HepG2 (cell line): ENCODE results near the gene SFXN5. TPM values are rescaled to one million over a fixed set of nuclear protein-coding genes. Genes with fewer than 3 reads are reported as not detected.
A peak's percentile ranks its signal among the peaks of the same experiment; 100 is the strongest.

Experiments used
- ATAC-seq: fragments of 200-7000 bp; cut with Tn5 transposase; 3 replicates; pipeline ENCODE4 v1.9.1; 2020; ENCODE audit warnings: mild to moderate bottlenecking, moderate library complexity
- BruUV-seq: library from RNA; stranded (reverse); fragments of 400-500 nt; replicated peaks from 2 replicates; lab custom pipeline; 2021; lab: Mats Ljungman, UMichigan
- CTCF ChIA-PET: fragments of 300-600 bp; formaldehyde crosslinking; extraction: SDS; loops from one replicate; lab custom pipeline; 2021; ENCODE audit warnings: low total read pairs, inconsistent platforms, low intra/inter-chr PET ratio; lab: Yijun Ruan, JAX
- POLR2A ChIA-PET: fragments of 350-600 bp; sonication (Branson Sonifier 250); formaldehyde crosslinking; loops from one replicate; lab custom pipeline; 2020; ENCODE audit warnings: antibody characterized with exemption, inconsistent platforms; lab: Yijun Ruan, JAX
- DNase-seq: peaks from one replicate; pipeline ENCODE4 v3.0.0-alpha.2; 2015; ENCODE audit warnings: low spot score
- FAIRE-seq: peaks from 3 replicates; lab custom pipeline; 2011; peaks lifted over from hg19 to GRCh38; lab: Jason Lieb, UNC
- H2AFZ ChIP-seq: one replicate; pipeline ENCODE4 v1.6.1; 2011; ENCODE audit warnings: low read length, inconsistent platforms
- H3K27ac ChIP-seq: fragments of 300-600 bp; 3 replicates; pipeline ENCODE4 v1.8.0; 2011; ENCODE audit warnings: mixed run types, mild to moderate bottlenecking, mixed read lengths, low read length, inconsistent platforms; ENCODE audit not compliant: insufficient read depth; ENCODE audit errors: extremely low read length
- H3K27me3 ChIP-seq, 2 experiments: fragments of 200-600 bp in 1 of 2; 2 replicates in 1 of 2; 3 replicates in 1 of 2; pipeline versions ENCODE4 v1.6.0 to v1.8.0; 2011; ENCODE audit warnings: low read length in 2 of 2, mild to moderate bottlenecking in 2 of 2, moderate library complexity in 2 of 2, inconsistent platforms in 1 of 2; ENCODE audit not compliant: insufficient read depth in 2 of 2, control insufficient read depth in 1 of 2
- H3K36me3 ChIP-seq, 2 experiments: fragments of 200-600 bp in 1 of 2; replicated peaks in 1 of 2; 2 replicates in 1 of 2; 3 replicates in 1 of 2; pipeline versions ENCODE4 v1.5.1 to v1.8.0; 2011; ENCODE audit warnings: low read length in 2 of 2, inconsistent platforms in 1 of 2; ENCODE audit not compliant: insufficient read depth in 2 of 2, control insufficient read depth in 1 of 2
- H3K4me1 ChIP-seq: 2 replicates; pipeline ENCODE4 v1.5.1; 2012; ENCODE audit warnings: low read length, inconsistent platforms; ENCODE audit not compliant: insufficient read depth
- H3K4me2 ChIP-seq: 2 replicates; pipeline ENCODE4 v1.6.0; 2011; ENCODE audit warnings: low read depth, low read length, inconsistent platforms
- H3K4me3 ChIP-seq, 3 experiments: fragments of 200-600 bp in 1 of 3; sonication (generic), shearing (Covaris generic) in 1 of 3; replicated peaks in 1 of 3; 2 replicates each; pipeline ENCODE4 v1.5.1; 2011 to 2016; ENCODE audit warnings: low read length in 3 of 3, inconsistent platforms in 2 of 3, low read depth in 2 of 3, mild to moderate bottlenecking in 2 of 3, control low read depth in 1 of 3, mixed read lengths in 1 of 3; ENCODE audit not compliant: insufficient read depth in 1 of 3
- H3K79me2 ChIP-seq: one replicate; pipeline ENCODE4 v1.6.1; 2011; ENCODE audit warnings: low read length, inconsistent platforms; ENCODE audit not compliant: insufficient read depth
- H3K9ac ChIP-seq: 2 replicates; pipeline ENCODE4 v1.6.0; 2011; ENCODE audit warnings: mild to moderate bottlenecking, low read depth, low read length, inconsistent platforms; ENCODE audit not compliant: insufficient read depth
- H3K9me3 ChIP-seq: 2 replicates; pipeline ENCODE4 v1.5.1; 2012; ENCODE audit warnings: mild to moderate bottlenecking, low read length
- H4K20me1 ChIP-seq: 2 replicates; pipeline ENCODE4 v1.6.0; 2011; ENCODE audit warnings: inconsistent platforms, mild to moderate bottlenecking, low read length, moderate library complexity; ENCODE audit not compliant: insufficient read depth
- LCORL ChIP-seq, 2 experiments: fragments of 450-650 bp in 1 of 2; sonication (generic) in 1 of 2; formaldehyde crosslinking in 1 of 2; IDR thresholded peaks; 2 replicates each; pipeline versions ENCODE4 v1.5.0 to v1.6.1; 2017 to 2020; ENCODE audit warnings: antibody characterized with exemption in 1 of 2, missing genetic modification reagents in 1 of 2
- PITX1 ChIP-seq: sonication (generic); formaldehyde crosslinking; IDR thresholded peaks from 2 replicates; pipeline ENCODE4 v1.5.1; 2020; ENCODE audit warnings: mild to moderate bottlenecking, missing genetic modification reagents
- RAD21 ChIP-seq: fragments of 450-650 bp; formaldehyde crosslinking; IDR thresholded peaks from 2 replicates; pipeline ENCODE4 v1.5.0; 2020; ENCODE audit warnings: mild to moderate bottlenecking
- SMC3 ChIP-seq: IDR thresholded peaks from 2 replicates; pipeline ENCODE4 v1.6.1; 2011; ENCODE audit warnings: low read length, improper control_type of control experiment
- SP5 ChIP-seq: IDR thresholded peaks from 2 replicates; pipeline ENCODE4 v1.6.1; 2016; ENCODE audit warnings: low read depth, borderline replicate concordance
- SRY ChIP-seq: sonication (generic); formaldehyde crosslinking; IDR thresholded peaks from 2 replicates; pipeline ENCODE4 v1.8.0; 2022; ENCODE audit warnings: mild to moderate bottlenecking, missing genetic modification reagents
- TBX2 ChIP-seq: sonication (generic); formaldehyde crosslinking; IDR thresholded peaks from 2 replicates; pipeline ENCODE4 v1.5.0; 2020; ENCODE audit warnings: missing genetic modification reagents, mild to moderate bottlenecking, borderline replicate concordance
- ZNF484 ChIP-seq: sonication (generic); formaldehyde crosslinking; IDR thresholded peaks from 2 replicates; pipeline ENCODE4 v1.5.1; 2020; ENCODE audit warnings: mild to moderate bottlenecking, low read depth, missing genetic modification reagents, borderline replicate concordance
- ZNF687 ChIP-seq: sonication (generic); formaldehyde crosslinking; IDR thresholded peaks from 2 replicates; pipeline ENCODE4 v1.5.1; 2020; ENCODE audit warnings: mild to moderate bottlenecking, missing genetic modification reagents, moderate library complexity
- ZNF781 ChIP-seq: sonication (generic); formaldehyde crosslinking; IDR thresholded peaks from 2 replicates; pipeline ENCODE4 v1.5.1; 2020; ENCODE audit warnings: borderline replicate concordance, mild to moderate bottlenecking, missing genetic modification reagents; ENCODE audit errors: not compliant biosample characterization
- ZNF891 ChIP-seq: sonication (generic); formaldehyde crosslinking; IDR thresholded peaks from 2 replicates; pipeline ENCODE4 v1.5.0; 2020; ENCODE audit warnings: mild to moderate bottlenecking, missing genetic modification reagents
- WGBS: methylation state at CpG from one replicate; pipeline ENCODE4 v1.1.6; 2017; ENCODE audit warnings: low lambda C conversion rate; 5-methylcytosine and 5-hydroxymethylcytosine counted together
- in situ Hi-C: cut with HindIII; loops from 2 replicates; pipeline ENCODE4 v1.10.0; 2017; ENCODE audit warnings: low pct_unique_long_range_greater_than_20kb; ENCODE audit not compliant: extremely low pct_ligation_motif_present
- intact Hi-C: fragments of 100-400 bp; cut with micrococcal nuclease; formaldehyde crosslinking; loops from one replicate; pipeline ENCODE4 v1.10.0; 2022; ENCODE audit not compliant: unreplicated experiment
- polyA plus RNA-seq, 8 experiments: library from polyadenylated mRNA; depleted of rRNA in 3 of 8; stranded (reverse) in 7 of 8; unstranded in 1 of 8; fragments of >200 nt; fragmentation: Illumina TruSeq in 4 of 8; extraction: Trizol in 4 of 8; gene quantifications; 2 replicates each; pipeline versions ENCODE4 v1.2.1 to v1.2.3, GENCODE V29; 2011 to 2016; ENCODE audit warnings: low read depth in 4 of 8, missing spikeins in 1 of 8, mixed read lengths in 1 of 8; ENCODE audit not compliant: insufficient read depth in 1 of 8
- total RNA-seq, 5 experiments: library from RNA; depleted of rRNA; stranded (reverse); fragments of >200 nt; fragmentation: Illumina TruSeq; extraction: Trizol; gene quantifications; 2 replicates each; pipeline ENCODE4 v1.2.3, GENCODE V29; 2016; ENCODE audit warnings: low read depth in 1 of 5
- TF ChIP-seq, protein P1 (sequence below): sonication (generic); formaldehyde crosslinking; IDR thresholded peaks from 2 replicates; pipeline ENCODE4 v1.5.1; 2020; ENCODE audit warnings: missing genetic modification reagents, mild to moderate bottlenecking, borderline replicate concordance

SFXN5 gene
- total and polyA plus RNA-seq, 2 of the 13 experiments (the other 11 are each of a cell fraction or from before 2014, with no cell fraction given) = 34.9 to 37.4 TPM

GRCh38 chr2:72973566-72974435 lies 97.7 kb downstream of the SFXN5 start:
- no peak overlapping the region for H2AFZ ChIP-seq
- no peaks in the 10 kb centered on the region for H3K27me3 ChIP-seq
- no peaks in the 10 kb centered on the region for H3K4me1 ChIP-seq
- peak; percentile 96 for FAIRE-seq
- H3K9ac ChIP-seq = no peak overlapping the region
- BruUV-seq = no TSS peak
- ChIA-PET CTCF (interaction anchor here (0.8 to 2.3 kb wide), 3 partner anchors 81 to 203 kb away, joined by 3 to 22 read pairs (median 4); no protein-coding TSS in a partner anchor), POLR2A (interaction anchor here (0.8 to 1.2 kb wide), 3 partner anchors 10 to 86 kb away, joined by 3 to 4 read pairs (median 3); partner anchors contain the start of gene SPR)
- H3K4me2 ChIP-seq = no peak overlapping the region
- WGBS = 71% methylated on average over 11 of the region's 12 CpGs
- H3K4me3 ChIP-seq = no peak overlapping the region
- intact Hi-C loops (loop anchor here (1.0 kb wide), 1 partner anchor 80 kb away; no protein-coding TSS in a partner anchor), in situ Hi-C loops (no loop called here)
- peaks cover 2 to 31% of the 10 kb centered on the region in 2 experiments; a peak in 4 of 5 replicates for H3K36me3 ChIP-seq
- H3K27ac ChIP-seq = no peak overlapping the region
- peak; percentile 97 for ATAC-seq
- no peaks in the 10 kb centered on the region for H3K79me2 ChIP-seq
- DNase-seq = peak; percentile 58
- H4K20me1 ChIP-seq = peaks cover 4% of the 10 kb centered on the region; the same call in 1 of the 2 replicates
- no peaks in the 10 kb centered on the region for H3K9me3 ChIP-seq
- TF ChIP-seq ZNF484 (CRISPR knock-in tag) (no peak), SP5 (CRISPR knock-in tag) (no peak), ZNF781 (CRISPR knock-in tag) (peak; percentile 71), RAD21 (CRISPR knock-in tag) (peak; percentile 77), SRY (CRISPR knock-in tag) (no peak), TBX2 (CRISPR knock-in tag) (peak; percentile 36; the same call in 1 of the 2 replicates), SMC3 (peak; percentile 72), PITX1 (CRISPR knock-in tag) (0 out of 2 replicates have a peak, but pooled peaks have one; percentile 33), ZNF891 (CRISPR knock-in tag) (peak; percentile 78; the same call in 1 of the 2 replicates), ZNF687 (CRISPR knock-in tag) (peak; percentile 42; the same call in 1 of the 2 replicates), LCORL (IDR thresholded peaks at IDR 0.05) (no peak), LCORL (CRISPR knock-in tag; IDR thresholded peaks at IDR 0.05) (no peak)
- TF ChIP-seq, protein P1, sequence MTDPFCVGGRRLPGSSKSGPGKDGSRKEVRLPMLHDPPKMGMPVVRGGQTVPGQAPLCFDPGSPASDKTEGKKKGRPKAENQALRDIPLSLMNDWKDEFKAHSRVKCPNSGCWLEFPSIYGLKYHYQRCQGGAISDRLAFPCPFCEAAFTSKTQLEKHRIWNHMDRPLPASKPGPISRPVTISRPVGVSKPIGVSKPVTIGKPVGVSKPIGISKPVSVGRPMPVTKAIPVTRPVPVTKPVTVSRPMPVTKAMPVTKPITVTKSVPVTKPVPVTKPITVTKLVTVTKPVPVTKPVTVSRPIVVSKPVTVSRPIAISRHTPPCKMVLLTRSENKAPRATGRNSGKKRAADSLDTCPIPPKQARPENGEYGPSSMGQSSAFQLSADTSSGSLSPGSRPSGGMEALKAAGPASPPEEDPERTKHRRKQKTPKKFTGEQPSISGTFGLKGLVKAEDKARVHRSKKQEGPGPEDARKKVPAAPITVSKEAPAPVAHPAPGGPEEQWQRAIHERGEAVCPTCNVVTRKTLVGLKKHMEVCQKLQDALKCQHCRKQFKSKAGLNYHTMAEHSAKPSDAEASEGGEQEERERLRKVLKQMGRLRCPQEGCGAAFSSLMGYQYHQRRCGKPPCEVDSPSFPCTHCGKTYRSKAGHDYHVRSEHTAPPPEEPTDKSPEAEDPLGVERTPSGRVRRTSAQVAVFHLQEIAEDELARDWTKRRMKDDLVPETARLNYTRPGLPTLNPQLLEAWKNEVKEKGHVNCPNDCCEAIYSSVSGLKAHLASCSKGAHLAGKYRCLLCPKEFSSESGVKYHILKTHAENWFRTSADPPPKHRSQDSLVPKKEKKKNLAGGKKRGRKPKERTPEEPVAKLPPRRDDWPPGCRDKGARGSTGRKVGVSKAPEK (CRISPR knock-in tag) = 0 out of 2 replicates have a peak, but pooled peaks have one; percentile 51
